ENCODE measurements around the gene TBRG4. TPM values are rescaled to one million over a fixed set of nuclear protein-coding genes. Genes with fewer than 3 reads are reported as not detected.
"Not testable (repeated sequence)": the region's sequence is repeated elsewhere in the genome, so short reads cannot be mapped to it uniquely, and the experiment has no call there.

TBRG4 gene
- total RNA-seq, 2 donors from 2014 or later: 46.4 to 76.3 TPM

DNA sequence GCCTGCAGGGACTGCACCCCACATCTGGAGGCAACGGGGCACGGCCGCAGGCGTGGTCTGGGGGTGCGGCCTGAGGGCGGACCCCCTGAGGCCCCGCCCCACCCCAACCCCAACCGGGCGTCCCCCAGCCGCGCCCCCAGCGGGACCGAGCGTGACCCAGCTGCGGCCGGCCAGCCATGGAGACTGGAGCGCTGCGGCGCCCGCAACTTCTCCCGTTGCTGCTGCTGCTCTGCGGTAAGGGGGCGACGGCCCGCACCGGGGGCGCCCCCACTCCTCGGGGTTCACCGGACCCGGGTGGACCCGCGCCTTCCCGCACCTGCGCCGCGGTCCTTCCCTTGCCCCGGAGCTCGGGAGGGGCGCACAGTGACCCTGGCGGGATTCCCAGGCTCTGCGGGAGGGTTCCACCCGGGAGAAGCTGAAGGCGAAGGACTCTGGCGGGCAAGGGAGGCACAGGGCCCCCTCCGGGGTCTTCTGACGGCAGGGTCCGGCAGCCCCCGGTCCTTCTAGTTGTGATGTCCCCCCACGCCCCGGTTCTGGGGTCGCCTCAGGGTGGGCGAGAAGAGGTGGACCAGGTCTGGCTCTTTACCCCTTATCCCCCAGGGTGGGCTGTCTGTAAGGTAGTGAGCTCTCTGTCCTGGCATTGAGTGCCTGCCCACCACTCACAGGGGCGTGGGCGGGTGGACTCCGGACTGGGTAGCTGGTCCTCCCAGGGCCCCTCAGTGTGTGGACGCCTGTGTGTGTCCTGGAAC, 46.3 kb upstream of the TBRG4 start, which contains the start of gene RAMP3:
Gene RAMP3 (plus strand): TSS at position 139 of the 749 bp plus-strand sequence. CDS start 38 bp downstream, at position 177.
- no peaks in the 10 kb centered on the region for H3K9me3 ChIP-seq
- no peaks in the 10 kb centered on the region for H3K4me1 ChIP-seq (replicated peaks)
- peaks cover 10% of the 10 kb centered on the region for H3K27me3 ChIP-seq (replicated peaks; ENCODE audit: insufficient read depth)
- no peak for DNase-seq (ENCODE audit: low spot score)
- intact Hi-C loops (cut with DNase I): loop anchor here (10.0 kb wide), 1 partner anchor 697 kb away; no protein-coding TSS in a partner anchor
- peak within 1 kb of the TSS; percentile 5 to 19 for H3K4me3 ChIP-seq
- WGBS: 29% methylated on average over 18 of the region's 56 CpGs
- H3K36me3 ChIP-seq: no peaks in the 10 kb centered on the region
- no peak within 1 kb of the TSS for H3K27ac ChIP-seq
- TF ChIP-seq CTCF (IDR thresholded peaks at IDR 0.05) (no peak), POLR2AphosphoS5 (IDR thresholded peaks at IDR 0.05) (no peak), POLR2A (IDR thresholded peaks at IDR 0.05) (no peak)

- H3K36me3 ChIP-seq: no peaks in the 10 kb centered on the region
- DNase-seq (ENCODE audit: low spot score): no peak
- whole genome bisulfite sequencing: 21% methylated on average over 10 of the region's 14 CpGs
- peak overlapping the region in 1 of 2 donors; percentile 19 for H3K4me3 ChIP-seq
- peaks cover 10% of the 10 kb centered on the region for H3K27me3 ChIP-seq (replicated peaks; ENCODE audit: insufficient read depth)
- TF ChIP-seq CTCF (IDR thresholded peaks at IDR 0.05) (no peak), POLR2A (IDR thresholded peaks at IDR 0.05) (no peak), POLR2AphosphoS5 (IDR thresholded peaks at IDR 0.05) (no peak)
- no peaks in the 10 kb centered on the region for H3K4me1 ChIP-seq (replicated peaks)
- H3K27ac ChIP-seq: no peak overlapping the region
- no peaks in the 10 kb centered on the region for H3K9me3 ChIP-seq
- intact Hi-C loops (cut with DNase I): loop anchor here (10.0 kb wide), 1 partner anchor 698 kb away; no protein-coding TSS in a partner anchor
Measured at GRCh38 chr7:45157286-45157652, 45.8 kb upstream of the TBRG4 start.

DNA sequence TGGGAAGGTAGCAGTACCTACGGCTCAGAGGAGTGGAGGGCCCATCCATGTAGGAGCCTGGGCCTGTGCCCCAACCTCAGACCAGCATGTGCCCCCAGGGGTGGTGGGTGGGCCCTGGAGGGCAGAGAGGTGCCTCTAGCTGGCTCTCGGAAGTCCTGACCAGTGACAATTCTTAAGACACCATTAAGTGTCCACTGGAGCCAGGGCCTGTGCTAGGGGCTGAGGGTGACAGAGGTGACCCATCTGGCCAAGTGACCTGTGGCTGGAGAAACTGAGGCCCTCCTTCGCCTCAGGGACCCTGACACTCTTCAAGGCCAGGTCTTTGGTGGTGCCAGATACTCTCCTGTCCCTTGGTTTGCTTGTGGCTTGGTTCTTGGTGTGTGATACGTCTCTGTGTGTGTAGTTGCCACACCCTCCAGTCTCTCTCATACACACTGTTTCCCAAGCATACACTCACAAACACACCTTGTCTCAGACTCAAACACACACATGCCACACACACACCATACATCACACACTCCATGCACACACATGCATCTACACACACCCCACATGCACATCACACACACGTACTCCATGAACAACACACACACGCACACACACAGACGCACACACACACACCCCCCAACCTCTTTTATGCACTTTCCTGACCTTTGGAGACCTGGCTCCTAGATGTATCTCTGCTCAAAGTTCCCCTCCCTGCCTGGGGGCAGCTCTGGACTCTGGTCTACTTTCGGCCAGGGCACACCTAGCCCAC, 45.2 kb upstream of the TBRG4 start:
- Histone ChIP-seq H3K36me3 (no peaks in the 10 kb centered on the region), H3K27ac (no peak overlapping the region), H3K4me3 (no peak overlapping the region), H3K9me3 (no peaks in the 10 kb centered on the region), H3K27me3 (replicated peaks; ENCODE audit: insufficient read depth) (peaks cover 10% of the 10 kb centered on the region), H3K4me1 (replicated peaks) (no peaks in the 10 kb centered on the region)
- DNase-seq (ENCODE audit: low spot score): no peak
- intact Hi-C loops (cut with DNase I): loop anchor here (10.0 kb wide), 1 partner anchor 698 kb away; no protein-coding TSS in a partner anchor
- 85% methylated on average over 8 of the region's 8 CpGs for WGBS
- TF ChIP-seq CTCF (IDR thresholded peaks at IDR 0.05) (no peak), POLR2A (IDR thresholded peaks at IDR 0.05) (no peak), POLR2AphosphoS5 (IDR thresholded peaks at IDR 0.05) (no peak)

DNA sequence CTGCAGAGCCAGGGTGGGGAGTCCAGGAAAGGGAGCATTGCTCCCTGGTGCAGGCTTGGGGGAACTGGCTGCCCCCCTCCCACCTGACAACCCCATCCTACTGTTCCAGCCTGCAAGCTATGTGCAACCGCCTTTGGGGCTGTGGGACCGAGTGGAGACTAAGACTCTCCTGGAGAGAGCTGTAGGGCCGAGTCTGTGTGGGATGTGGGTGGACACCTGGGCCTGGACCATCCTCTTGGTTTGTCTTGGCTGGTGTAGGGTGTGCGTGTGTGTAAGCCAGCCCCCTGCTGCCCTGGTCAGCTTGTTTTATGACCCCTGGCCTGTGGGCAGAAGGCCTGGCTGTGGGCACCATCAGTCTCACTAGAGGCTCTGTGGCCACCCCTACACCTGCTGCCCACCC, 44.4 kb upstream of the TBRG4 start:
- intact Hi-C loops (cut with DNase I): loop anchor here (2.0 to 10.0 kb wide), 2 partner anchors 105 to 699 kb away; no protein-coding TSS in a partner anchor
- Histone ChIP-seq H3K36me3 (no peaks in the 10 kb centered on the region), H3K27me3 (replicated peaks; ENCODE audit: insufficient read depth) (peaks cover 10% of the 10 kb centered on the region), H3K4me3 (no peak overlapping the region), H3K27ac (no peak overlapping the region), H3K4me1 (replicated peaks) (no peaks in the 10 kb centered on the region), H3K9me3 (no peaks in the 10 kb centered on the region)
- no peak for DNase-seq (ENCODE audit: low spot score)
- 94% methylated on average over 4 of the region's 4 CpGs for WGBS
- no peak for TF ChIP-seq POLR2AphosphoS5 (IDR thresholded peaks at IDR 0.05)
- TF ChIP-seq POLR2A (IDR thresholded peaks at IDR 0.05): no peak

- peaks cover 10% of the 10 kb centered on the region for H3K27me3 ChIP-seq (replicated peaks; ENCODE audit: insufficient read depth)
- no peaks in the 10 kb centered on the region for H3K9me3 ChIP-seq
- no peaks in the 10 kb centered on the region for H3K4me1 ChIP-seq (replicated peaks)
- no peak overlapping the region for H3K27ac ChIP-seq
- no peaks in the 10 kb centered on the region for H3K36me3 ChIP-seq
- TF ChIP-seq CTCF (IDR thresholded peaks at IDR 0.05): no peak
- TF ChIP-seq POLR2AphosphoS5 (IDR thresholded peaks at IDR 0.05): no peak
- no peak for TF ChIP-seq POLR2A (IDR thresholded peaks at IDR 0.05)
- intact Hi-C loops (cut with DNase I): loop anchor here (2.0 to 10.0 kb wide), 2 partner anchors 105 to 699 kb away; no protein-coding TSS in a partner anchor
- H3K4me3 ChIP-seq: no peak overlapping the region
- 93% methylated on average over 9 of the region's 9 CpGs for WGBS
- DNase-seq (ENCODE audit: low spot score): no peak
Measured at GRCh38 chr7:45155357-45155900, 43.9 kb upstream of the TBRG4 start.

GRCh38 chr7:45153861-45154260, 42.4 kb upstream of the TBRG4 start:
- not testable (repeated sequence) for H3K4me1 ChIP-seq (replicated peaks); H3K27ac ChIP-seq; H3K27me3 ChIP-seq (replicated peaks; ENCODE audit: insufficient read depth); H3K9me3 ChIP-seq; H3K4me3 ChIP-seq; H3K36me3 ChIP-seq; DNase-seq (ENCODE audit: low spot score)
- WGBS: 93% methylated on average over 8 of the region's 8 CpGs
- intact Hi-C loops (cut with DNase I): loop anchor here (2.0 to 10.0 kb wide), 2 partner anchors 107 to 701 kb away; no protein-coding TSS in a partner anchor
